Measurements from ENCODE around the gene GALNT9.
"Not testable (repeated sequence)": the region's sequence is repeated elsewhere in the genome, so short reads cannot be mapped to it uniquely, and the experiment has no call there.

GALNT9 gene

GRCh38 chr12:132262256-132263060 lies 66.9 kb downstream of the GALNT9 start:
- DNase-seq: no peak

GRCh38 chr12:132261328-132262138 lies 67.9 kb downstream of the GALNT9 start:
- no peak for DNase-seq

- DNase-seq: no peak
Measured at GRCh38 chr12:132260721-132261120, 68.7 kb downstream of the GALNT9 start.

GRCh38 chr12:132259872-132260695 lies 69.3 kb downstream of the GALNT9 start:
- no peak for DNase-seq

GRCh38 chr12:132259364-132259871 lies 70.0 kb downstream of the GALNT9 start:
- no peak for DNase-seq

GRCh38 chr12:132258543-132258942 lies 70.8 kb downstream of the GALNT9 start:
- DNase-seq: no peak

- no peak for DNase-seq
Measured at GRCh38 chr12:132257955-132258490, 71.4 kb downstream of the GALNT9 start.

- no peak for DNase-seq
Measured at GRCh38 chr12:132257206-132257954, 72.0 kb downstream of the GALNT9 start.

GRCh38 chr12:132256646-132257045 lies 72.7 kb downstream of the GALNT9 start:
- DNase-seq: no peak

- DNase-seq: no peak
Measured at GRCh38 chr12:132255642-132256041, 73.7 kb downstream of the GALNT9 start.

- DNase-seq: peak; percentile 19
Measured at GRCh38 chr12:132253698-132254480, 75.5 kb downstream of the GALNT9 start.

- not testable (repeated sequence) for DNase-seq
Measured at GRCh38 chr12:132252981-132253380, 76.4 kb downstream of the GALNT9 start.

- no peak for DNase-seq
Measured at GRCh38 chr12:132251741-132252490, 77.5 kb downstream of the GALNT9 start.

GRCh38 chr12:132251310-132251709 lies 78.1 kb downstream of the GALNT9 start:
- no peak for DNase-seq

GRCh38 chr12:132250707-132251106 lies 78.7 kb downstream of the GALNT9 start:
- DNase-seq: no peak

GRCh38 chr12:132249689-132250478 lies 79.5 kb downstream of the GALNT9 start:
- DNase-seq: no peak

- no peak for DNase-seq
Measured at GRCh38 chr12:132248453-132249167, 80.8 kb downstream of the GALNT9 start.

GRCh38 chr12:132247718-132248452 lies 81.5 kb downstream of the GALNT9 start:
- DNase-seq: no peak

All from NCI-H2029 (cell line).